GM10266 (cell line): Measurements from ENCODE around the gene OTOGL.
"Not testable (repeated sequence)": the region's sequence is repeated elsewhere in the genome, so short reads cannot be mapped to it uniquely, and the experiment has no call there.

Experiments used
- DNase-seq: peaks from one replicate; pipeline ENCODE4 v3.0.0; 2012; ENCODE audit errors: extremely low spot score
- CTCF ChIP-seq: IDR thresholded peaks from 2 replicates; pipeline ENCODE4 v1.5.1; 2012; ENCODE audit warnings: mild to moderate bottlenecking, low read depth; ENCODE audit not compliant: control insufficient read depth, insufficient read depth; ENCODE audit errors: missing control alignments

The OTOGL gene

GRCh38 chr12:80129895-80130530, 30.7 kb downstream of the OTOGL start:
- no peak for TF ChIP-seq CTCF
- DNase-seq, result no peak

- no peak for DNase-seq
- no peak for TF ChIP-seq CTCF
Measured at GRCh38 chr12:80135624-80136023, 36.3 kb downstream of the OTOGL start.

- no peak for TF ChIP-seq CTCF
- DNase-seq, result no peak
Measured at GRCh38 chr12:80140005-80140404, 40.7 kb downstream of the OTOGL start.

- DNase-seq, result no peak
- no peak for TF ChIP-seq CTCF
Measured at GRCh38 chr12:80142640-80143039, 43.3 kb downstream of the OTOGL start.

- TF ChIP-seq CTCF, result no peak
- DNase-seq, result no peak
Measured at GRCh38 chr12:80143537-80143936, 44.2 kb downstream of the OTOGL start.

GRCh38 chr12:80149547-80150313, 50.4 kb downstream of the OTOGL start:
- DNase-seq, result not testable (repeated sequence)

GRCh38 chr12:80151131-80151530, 51.8 kb downstream of the OTOGL start:
- TF ChIP-seq CTCF, result no peak

More at GRCh38 chr12:80151131-80151530, 51.8 kb downstream of the OTOGL start:
- no peak for DNase-seq
